NCI-H524 treated with DMSO at 0.1 percent for 48 hours (cell line): ENCODE data around the gene PLAU.

ENCODE experiments used
- DNase-seq: peaks from one replicate; lab custom pipeline; 2025; lab: John Stamatoyannopoulos, UW

Gene PLAU

DNA sequence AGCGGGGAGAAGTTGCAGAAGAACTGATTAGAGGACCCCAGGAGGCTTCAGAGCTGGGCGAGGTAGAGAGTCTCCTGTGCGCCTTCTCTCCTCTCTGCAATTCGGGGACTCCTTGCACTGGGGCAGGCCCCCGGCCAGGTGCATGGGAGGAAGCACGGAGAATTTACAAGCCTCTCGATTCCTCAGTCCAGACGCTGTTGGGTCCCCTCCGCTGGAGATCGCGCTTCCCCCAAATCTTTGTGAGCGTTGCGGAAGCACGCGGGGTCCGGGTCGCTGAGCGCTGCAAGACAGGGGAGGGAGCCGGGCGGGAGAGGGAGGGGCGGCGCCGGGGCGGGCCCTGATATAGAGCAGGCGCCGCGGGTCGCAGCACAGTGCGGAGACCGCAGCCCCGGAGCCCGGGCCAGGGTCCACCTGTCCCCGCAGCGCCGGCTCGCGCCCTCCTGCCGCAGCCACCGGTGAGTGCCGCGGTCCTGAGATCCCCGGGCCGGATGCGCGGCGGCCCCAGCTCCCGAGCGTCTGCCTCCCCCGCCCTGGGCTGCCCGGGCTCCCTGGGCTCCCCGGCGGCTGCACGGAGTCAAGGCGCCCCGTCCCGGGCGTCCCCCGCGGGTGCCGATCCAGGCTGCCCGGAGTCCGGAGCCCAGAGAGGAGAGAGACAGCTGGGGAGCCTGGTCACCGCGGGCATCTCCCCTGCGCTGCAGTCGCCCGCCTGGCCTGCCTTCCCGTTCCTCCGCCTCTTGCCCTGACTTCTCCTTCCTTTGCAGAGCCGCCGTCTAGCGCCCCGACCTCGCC is at the start of gene PLAU:
TSS of gene PLAU (plus strand) at position 369 of the 789 bp plus-strand sequence. CDS start 424 bp downstream, outside the sequence.
- no peak for DNase-seq

DNA sequence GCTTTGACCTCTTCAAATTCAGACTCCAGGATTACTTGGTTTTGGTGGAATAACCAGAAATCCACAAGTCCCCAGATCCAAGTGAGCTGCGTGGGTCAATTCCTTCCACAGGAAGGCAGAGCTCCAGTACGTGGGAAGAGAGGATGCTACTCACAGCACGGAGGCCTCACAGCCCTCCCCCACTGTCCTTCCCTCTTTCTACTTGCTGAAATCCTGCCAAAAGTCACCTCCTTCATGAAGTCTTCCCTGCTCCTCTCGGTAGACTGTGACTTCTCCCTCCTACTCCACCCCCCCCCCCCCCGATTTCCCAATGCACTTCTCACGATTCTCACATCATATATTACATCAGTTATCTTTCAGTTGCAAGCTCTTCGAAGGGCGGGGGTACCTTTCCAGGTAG is 48.9 kb upstream of the PLAU start:
- DNase-seq: no peak

DNA sequence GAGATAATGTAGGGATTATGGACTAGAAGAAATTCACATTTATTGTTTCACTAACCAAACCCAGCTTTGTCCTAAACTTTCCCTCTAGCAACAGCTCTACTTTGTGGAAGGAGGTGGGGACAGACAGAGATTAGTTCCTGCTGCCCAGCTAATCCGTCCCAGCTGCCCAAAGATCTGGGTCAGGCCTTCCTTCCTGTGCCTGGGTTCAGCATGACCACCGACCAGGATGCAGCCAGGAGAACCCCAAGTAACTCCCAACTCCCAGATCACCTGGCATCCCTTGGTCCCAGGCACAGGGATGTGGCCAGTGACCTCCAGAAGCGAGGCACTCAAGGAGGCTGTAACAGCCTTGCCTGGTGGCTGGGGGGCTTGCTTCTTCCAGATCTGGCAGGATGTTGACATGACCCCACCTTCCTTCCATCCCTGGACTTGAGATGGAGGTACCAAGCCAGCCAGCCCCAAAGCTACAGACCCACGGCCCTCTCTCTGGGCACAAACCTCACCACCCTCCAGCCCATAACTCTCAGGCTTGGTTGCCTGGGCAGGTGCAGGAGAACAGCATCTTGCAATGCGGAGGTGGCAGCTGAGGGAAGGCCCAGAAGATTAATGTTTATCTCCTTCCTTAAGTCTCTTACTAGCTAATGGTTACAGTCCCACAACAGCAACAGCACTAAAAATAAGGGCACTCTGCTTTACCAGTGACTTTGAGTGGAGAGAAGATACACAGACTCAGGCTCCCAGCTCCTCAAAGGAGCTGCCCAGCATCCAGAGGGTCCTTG is 47.7 kb upstream of the PLAU start:
- DNase-seq: no peak

DNA sequence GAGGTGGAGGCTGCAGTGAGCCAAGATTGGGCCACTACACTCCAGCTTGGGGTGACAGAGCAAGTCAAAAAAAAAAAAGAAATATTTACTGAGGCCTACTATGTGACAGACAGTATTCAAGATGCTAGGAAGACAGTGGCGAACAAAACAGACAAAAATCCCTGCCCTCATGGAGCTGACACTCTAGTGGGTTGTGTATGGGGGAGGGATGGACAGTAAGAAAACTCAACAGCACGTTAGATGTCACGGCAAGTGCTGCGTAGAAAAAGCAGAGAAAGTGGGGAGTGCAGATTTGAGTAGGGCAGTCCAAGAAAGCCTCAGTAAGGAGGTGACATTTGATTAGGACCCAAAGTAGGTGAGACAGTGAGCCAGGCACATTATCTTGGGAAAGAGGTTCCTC is 46.7 kb upstream of the PLAU start:
- no peak for DNase-seq

DNA sequence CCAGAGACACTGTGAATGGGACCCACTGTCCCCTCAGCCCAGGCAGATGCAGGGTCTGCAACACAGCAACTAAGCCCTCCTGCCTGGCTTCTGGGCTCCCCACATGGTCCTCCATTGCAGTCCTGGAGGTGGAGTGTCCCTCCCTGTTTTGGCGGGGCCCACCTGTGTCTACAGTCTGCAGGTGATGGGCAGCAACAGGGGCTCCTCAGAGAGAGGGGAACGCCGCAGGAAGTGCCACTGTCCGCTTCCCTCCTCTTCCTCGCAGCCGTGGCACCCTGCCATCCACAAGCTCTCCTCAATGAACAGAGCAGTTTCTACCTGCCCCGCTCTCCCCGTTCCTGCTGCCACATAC is 45.8 kb upstream of the PLAU start:
- no peak for DNase-seq

DNA sequence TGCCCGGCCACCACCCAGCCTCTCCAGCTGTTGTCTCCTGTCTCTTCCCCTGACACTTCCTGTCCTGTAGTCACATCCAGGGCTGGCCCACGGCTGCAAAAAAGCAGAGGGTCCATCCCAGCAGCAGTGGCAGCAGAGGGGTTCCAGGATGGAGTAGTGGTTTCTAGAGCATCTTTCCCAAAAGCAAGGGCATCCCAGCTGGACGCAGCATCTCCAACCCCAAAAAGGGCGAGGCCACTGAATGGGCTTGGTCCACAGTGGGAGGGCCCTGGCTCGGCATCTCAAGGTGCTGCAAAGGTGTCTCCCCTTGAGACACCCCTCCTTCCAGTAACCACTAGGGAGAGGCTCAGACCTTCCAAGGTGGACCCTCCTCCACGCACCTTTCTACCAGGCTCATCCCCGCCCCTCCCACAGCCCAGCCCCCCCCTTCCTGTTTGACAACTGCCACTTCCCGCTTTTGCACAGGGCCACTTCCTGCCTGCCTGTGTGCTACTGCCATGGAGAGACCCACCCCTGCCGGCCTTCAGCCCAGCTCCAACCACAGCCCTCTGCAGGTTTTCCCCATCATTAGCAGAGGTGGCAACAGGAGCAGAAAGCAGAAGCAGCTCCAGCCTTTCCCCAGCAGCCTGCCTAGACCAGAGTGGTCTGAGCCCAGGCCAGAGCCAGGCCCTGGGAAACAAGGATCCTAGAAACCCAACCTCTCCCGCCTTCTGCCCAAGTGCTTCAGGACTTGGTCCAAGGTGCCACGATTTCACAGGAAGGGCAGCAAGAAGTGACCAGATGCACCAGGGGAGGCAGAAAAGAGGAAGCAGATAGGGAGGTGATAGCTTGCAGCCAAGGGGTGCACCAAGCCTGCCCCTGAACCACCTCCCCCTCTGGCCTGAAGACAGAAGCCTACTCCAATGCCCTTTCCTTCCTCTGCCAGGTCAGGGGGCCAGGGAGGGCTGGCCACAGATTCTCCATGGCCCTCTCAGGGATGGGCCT is 45.2 kb upstream of the PLAU start:
- DNase-seq: no peak

DNA sequence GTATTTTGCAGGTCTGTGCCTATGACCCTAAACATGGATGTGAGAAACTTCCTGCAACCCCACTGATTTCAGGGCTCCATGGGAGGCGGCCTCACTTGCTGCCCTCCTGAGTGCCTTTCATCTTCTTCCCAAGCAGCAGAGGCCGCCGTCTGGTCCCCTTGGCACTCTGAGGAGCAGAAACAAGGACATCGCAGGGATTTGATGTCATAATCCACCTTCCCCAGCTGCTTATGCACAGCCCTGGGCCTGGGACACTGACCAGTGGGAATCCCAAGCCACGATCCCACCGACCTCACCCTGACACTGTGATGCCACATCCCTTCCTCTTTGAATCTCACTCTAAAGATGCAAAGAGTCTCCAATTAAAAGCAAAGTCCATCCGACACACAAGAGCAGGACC is 44.3 kb upstream of the PLAU start:
- no peak for DNase-seq

DNA sequence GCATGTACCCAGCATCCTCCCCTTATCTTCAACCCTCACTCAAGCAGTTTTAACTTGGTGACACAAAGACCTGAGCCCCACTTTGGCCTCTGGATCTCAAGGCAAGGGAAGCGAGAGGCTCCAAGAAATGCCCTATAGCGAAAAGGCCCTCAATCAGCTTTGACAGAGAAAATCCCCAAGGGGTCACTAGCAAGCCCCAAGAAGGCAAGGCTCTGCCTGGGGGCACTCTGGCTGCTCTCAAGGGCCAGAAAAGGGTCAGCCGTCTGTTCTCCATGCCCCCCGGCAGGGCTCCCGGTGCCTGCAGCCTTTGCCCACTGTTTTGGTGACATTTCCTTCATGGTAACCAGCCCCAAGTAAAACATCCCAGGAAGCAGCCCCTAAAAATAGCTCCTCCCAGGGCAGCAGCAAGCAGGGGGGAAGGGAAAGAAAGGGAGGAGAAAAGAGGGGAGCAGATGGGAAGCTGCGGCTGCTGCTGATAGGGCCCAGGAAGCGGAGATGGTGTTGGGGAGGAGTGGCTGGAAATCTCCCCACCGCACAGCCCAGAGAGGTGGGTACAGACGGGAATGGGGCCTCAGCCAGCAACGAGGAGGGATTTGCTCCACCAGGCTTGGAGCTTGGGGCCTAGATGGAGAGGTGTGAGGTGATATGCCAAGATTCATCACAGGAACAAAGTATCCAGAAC is 43.7 kb upstream of the PLAU start:
- no peak for DNase-seq

DNA sequence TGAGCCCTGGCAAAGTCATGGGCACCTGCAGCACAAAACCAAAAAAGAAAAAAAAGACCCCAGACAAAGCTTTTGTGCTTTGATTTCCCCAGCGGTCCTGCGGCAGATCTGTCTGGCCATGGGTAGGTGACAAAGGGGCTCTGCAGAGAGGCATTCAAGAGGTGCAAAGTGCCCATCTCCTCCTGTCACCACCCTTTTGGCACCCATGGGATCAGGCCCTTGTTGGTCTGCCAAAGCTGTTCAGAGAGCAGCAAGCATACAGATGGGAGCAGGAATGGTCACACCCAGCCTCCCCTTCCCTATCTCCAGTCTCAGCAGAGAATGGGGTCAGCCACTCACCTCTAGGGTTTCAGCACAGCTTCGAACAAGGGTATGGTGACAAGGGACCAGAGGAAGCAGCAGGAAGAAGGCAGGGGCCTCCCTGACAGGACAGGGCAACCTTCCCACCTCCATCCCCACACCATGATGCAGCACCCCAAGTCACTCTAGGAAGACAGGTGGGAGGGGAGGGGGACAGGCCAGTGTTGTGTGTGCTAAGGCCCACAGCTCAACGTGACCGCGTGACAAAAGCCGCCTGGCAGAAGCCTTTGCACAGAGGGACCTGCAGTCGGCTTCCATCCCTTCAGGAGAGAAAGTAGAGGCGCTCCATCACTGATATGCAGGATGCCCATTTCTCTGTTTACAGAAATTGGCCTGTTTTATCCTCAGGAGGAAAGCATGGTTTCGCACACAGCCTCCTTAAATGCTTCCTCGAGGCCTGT is 42.9 kb upstream of the PLAU start:
- DNase-seq: no peak

DNA sequence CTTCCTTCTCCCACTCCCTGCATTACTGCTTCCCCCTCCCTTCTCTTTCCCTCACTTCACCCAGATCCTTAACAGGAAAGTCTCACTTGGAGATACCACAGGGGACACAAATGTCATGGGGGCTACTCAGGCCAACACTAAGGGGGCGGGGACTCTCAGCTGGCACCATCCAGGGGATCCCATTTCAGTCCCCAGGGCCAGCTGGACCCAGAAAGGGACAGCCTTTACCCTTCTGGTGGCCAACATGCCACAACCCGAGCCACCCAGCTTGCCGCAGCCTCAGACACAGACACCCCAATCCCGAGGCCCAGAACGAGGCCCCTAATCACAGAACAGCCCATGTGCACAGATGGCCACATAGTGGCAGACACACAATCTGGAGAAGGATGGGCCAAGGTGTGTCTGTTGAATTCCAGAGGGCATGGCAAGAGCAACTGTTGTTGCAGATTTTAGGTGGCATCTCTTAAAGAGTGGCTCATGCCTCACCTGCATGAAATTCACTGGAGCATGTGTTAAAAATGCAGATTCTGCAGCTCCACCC is 42.2 kb upstream of the PLAU start:
- DNase-seq: no peak

DNA sequence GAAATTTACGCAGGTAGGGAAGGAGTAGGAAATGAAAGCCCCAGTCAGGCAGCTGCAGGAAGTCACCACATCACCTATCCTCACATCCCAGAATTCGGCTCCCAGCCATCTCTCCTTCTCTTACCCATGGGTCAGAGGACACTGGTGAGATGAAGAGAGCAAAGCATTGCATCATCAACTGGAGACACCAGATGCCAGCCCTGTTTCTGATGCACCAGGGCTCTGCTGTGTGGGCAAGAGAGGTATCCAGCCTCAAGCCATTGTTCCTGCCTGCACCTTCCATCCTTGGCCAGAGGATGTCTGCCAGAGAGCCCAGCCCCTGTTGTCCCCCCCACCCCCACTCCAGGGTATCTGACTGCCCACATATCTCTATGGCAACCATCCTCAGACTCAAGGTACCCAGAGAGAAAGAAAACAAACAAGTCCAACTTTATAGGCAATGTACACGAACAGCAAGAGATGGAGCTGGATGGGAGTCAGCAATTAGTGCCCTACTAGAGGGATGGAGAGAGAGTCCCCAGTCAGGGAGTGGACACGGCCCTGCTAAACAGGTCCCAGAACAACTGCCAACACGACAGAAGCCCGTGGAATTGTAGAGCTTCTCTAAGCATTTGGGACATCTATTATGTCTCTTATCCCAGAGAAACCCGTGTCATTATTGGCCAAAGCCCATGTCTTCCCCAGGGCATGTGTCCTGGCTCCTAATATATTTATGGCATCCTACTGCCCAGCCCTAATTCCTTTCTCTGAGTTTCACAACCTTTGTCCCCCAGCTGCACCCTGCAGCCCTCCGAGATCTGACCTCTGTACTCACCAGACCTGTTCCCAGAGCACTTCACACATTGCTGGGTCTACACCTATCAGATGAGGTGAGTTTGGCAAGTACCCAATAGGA is 39.4 kb upstream of the PLAU start:
- no peak for DNase-seq

DNA sequence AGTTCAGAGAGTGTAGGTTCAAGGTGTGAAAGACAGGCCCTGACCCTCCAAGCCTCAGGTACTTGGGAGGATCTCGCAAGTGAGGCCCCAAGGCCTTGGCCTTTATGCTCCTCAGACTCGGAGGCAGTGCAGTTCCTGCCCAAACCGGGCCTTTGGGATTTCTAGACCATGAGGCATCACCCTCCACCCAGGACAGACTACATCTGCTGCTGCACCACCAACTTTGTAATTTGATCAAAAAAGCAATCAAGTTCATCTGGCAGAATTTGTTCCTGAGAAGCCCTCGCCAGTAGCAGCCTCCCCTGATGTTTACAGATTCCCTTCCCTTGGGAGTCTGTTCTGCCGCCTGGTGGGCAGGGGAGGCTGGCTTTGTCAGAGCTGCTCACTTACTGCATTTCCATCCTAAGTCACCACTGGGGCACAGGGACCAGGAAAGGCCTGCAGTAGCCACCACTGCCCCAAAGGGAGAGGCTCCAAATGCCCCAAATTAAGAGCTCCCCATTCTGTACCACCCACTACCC is 38.7 kb upstream of the PLAU start:
- no peak for DNase-seq

DNA sequence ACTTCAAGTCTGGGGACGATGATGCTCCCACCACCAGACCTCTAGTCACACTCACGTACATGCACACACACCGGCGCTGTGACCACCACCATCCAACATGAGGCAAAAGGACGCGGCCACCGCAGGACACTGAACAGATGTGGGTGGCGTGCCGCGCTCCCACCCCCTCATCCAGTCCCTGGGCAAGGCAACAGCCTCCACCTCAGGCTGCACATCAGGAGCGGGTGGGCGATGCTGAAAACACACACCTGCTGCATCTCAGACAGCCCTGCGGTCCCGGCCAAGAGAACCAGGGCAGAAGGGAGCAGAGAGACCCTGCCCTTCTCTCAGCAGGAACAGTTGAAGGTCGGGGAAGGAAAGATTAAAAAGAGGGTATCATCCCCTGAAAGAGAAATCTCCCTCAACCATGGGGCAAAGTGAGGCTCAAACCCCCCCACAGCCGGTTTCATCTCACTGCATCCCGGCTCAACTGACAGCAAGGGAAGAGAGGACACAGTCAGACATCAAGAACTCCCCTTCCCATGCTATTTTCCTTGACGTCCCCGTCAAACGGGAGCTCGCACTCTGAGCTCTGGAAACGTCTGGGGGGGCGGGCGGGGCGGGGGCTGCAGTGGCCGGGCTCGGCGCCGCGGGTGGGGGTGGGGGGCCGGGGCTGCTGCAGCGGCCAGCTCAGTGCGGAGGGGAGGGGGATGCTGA is 37.6 kb upstream of the PLAU start:
- no peak for DNase-seq

DNA sequence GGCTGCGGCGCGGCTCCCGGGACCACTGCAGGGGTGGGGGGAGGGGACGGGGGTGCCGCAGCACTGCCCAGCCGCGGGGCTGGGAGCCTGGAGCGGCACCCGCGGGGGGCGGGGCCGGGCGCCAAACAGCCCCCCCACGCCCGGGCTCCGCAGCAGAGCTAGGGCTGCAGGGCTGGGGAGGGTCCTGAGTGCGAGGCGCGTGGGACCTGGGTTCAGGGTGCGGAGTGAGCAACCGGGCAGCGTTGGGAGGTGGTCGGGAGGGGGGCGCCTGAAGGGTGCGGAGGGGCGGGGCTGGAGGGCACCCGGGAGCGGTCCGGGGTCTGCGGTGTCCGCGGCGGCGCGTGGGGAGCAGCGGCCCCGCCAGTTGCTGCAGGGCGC is 37.1 kb upstream of the PLAU start:
- DNase-seq: no peak

DNA sequence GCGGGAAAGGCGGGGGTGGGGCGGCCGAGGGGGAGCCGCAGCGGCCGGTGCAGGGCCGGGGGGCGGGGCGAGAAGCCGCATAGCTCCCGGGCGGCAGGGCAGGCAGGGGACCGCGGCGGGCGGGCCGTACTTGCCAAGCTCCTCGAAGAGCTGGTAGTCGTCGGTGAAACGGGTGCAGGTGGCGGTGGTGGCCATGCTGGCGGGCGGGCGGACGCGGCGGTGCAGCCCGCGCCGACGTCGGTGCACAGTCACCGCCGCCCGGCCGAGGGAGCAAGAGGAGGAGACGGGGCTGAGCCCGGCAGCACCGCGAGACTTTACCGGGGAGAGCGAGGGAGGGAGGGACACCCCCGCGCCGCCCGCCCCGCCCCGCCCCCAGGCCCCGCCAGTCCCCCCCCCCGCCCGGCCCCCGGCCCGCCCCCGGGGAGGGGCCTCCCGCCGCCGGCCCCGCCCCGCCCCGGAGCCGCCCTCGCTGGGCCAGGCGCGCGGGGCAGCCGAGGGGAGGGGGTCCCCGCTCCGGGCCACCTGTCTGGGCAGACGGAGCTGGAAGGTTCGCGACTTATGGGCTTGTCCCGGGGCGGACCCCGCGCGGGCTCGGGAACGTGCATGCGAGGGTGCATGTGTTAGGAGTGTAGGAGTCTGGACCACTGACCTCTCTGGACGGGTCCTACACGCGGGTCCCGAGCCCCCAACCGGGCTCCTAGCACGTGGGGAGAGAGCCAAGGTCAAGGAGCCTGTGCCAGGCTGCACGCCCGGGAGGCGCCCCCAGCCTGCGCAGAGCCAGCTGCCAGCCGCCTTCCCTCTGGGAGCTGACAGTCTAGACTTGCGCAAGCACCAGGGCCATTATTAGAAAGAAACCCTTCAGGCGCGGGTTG is 36.4 kb upstream of the PLAU start, which contains the start of gene CAMK2G:
TSS of gene CAMK2G (minus strand) at position 289 of the 872 bp plus-strand sequence. CDS start at position 195, 94 bp downstream.
- no peak for DNase-seq

DNA sequence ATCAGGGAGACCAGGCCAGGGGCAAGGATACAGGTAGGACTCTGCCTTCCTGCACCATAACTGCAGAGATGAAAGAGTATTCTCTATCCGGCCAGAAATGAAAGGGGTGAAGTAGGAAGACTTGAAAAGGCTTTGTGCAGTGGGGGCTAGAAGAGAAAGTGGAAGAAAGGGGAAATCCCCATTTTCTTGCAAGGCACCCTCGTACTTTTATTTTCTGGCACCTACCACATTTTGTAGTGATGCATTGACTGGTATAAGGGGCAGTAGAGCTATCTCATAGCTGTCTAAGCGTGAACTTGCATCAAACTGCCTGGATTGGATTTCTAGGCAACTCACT is 35.8 kb upstream of the PLAU start:
- no peak for DNase-seq

DNA sequence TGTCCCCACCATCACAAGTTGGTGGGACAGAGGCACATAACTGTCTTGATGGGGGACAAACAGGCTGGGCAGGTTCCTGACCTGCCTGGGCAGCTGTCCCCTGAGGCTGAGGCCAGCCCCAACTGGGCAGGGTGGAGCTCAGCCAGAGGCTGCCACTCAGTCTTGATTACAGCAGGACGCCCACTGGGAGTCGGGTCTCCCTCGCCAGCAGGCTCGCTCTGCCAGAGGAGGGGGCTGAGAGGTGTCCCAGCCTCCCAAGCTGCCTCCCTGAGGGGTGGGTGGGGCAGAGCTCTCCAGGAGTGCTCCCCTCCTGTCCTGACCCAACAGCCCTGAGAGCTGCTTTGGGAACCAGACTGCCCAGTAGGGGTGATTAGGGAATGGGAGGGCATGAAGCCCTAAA is 34.8 kb upstream of the PLAU start:
- DNase-seq: no peak

DNA sequence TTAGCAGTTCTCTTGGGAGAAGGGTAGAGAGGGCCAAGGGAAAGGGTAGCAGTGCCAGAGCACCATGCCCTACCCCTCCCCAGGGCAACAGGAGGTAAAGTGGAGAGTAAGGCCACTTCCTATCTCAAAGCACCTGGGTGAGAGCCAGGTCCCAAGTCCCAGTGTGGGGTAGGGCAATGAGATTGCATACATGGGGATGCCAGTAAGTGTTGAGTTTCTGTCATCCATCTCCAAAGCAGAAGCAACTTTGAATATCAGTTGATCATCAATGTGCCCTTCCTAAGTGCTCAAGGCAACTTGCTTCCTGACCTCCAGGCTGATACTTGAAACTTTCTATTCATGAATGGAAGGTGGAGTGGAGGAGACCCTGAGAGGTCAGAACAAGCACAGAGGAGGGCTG is 34.4 kb upstream of the PLAU start:
- DNase-seq: no peak
